GM18502 (cell line): ENCODE results near the gene CHST4.
"Not testable (repeated sequence)": the region's sequence is repeated elsewhere in the genome, so short reads cannot be mapped to it uniquely, and the experiment has no call there.

Source experiments
- ATAC-seq: cut with Tn5 transposase; IDR thresholded peaks from one replicate; pipeline ENCODE4 v1.9.1; 2021; ENCODE audit warnings: mild to moderate bottlenecking; ENCODE audit not compliant: unreplicated experiment, poor library complexity

The CHST4 gene

GRCh38 chr16:71526111-71526631, at the start of gene CHST4:
CHST4 (plus strand) TSS chr16:71526426; CDS start chr16:71536678, 10,252 bp downstream.
- ATAC-seq: no peak

- no peak for ATAC-seq
Observed at GRCh38 chr16:71476457-71477124, 49.6 kb upstream of the CHST4 start.

GRCh38 chr16:71479420-71479819, 46.8 kb upstream of the CHST4 start:
- ATAC-seq: no peak

- ATAC-seq: no peak
Observed at GRCh38 chr16:71480956-71481355, 45.3 kb upstream of the CHST4 start.

GRCh38 chr16:71482569-71482968, 43.7 kb upstream of the CHST4 start:
- ATAC-seq: no peak

GRCh38 chr16:71484006-71484893, 42.0 kb upstream of the CHST4 start:
- peak; percentile 92 for ATAC-seq

- no peak for ATAC-seq
Observed at GRCh38 chr16:71489122-71489521, 37.1 kb upstream of the CHST4 start, which contains the start of gene ZNF19. ZNF19 (minus strand) TSS chr16:71489324; CDS start chr16:71482114, 7,210 bp downstream.

- no peak for ATAC-seq
Observed at GRCh38 chr16:71490361-71490760, 35.9 kb upstream of the CHST4 start.

GRCh38 chr16:71491054-71491453, 35.2 kb upstream of the CHST4 start:
- no peak for ATAC-seq

GRCh38 chr16:71492786-71493185, 33.4 kb upstream of the CHST4 start:
- no peak for ATAC-seq

- no peak for ATAC-seq
Observed at GRCh38 chr16:71493213-71493612, 33.0 kb upstream of the CHST4 start.

- no peak for ATAC-seq
Observed at GRCh38 chr16:71498031-71498430, 28.2 kb upstream of the CHST4 start.

GRCh38 chr16:71499775-71500364, 26.4 kb upstream of the CHST4 start:
- ATAC-seq: peak; percentile 67

GRCh38 chr16:71500964-71501363, 25.3 kb upstream of the CHST4 start:
- no peak for ATAC-seq

GRCh38 chr16:71501547-71501946, 24.7 kb upstream of the CHST4 start:
- no peak for ATAC-seq

- ATAC-seq: not testable (repeated sequence)
Observed at GRCh38 chr16:71504051-71504450, 22.2 kb upstream of the CHST4 start.

GRCh38 chr16:71504901-71505300, 21.3 kb upstream of the CHST4 start:
- ATAC-seq: no peak

GRCh38 chr16:71507061-71507460, 19.2 kb upstream of the CHST4 start:
- no peak for ATAC-seq

- ATAC-seq: no peak
Observed at GRCh38 chr16:71513302-71513701, 12.9 kb upstream of the CHST4 start.

- no peak for ATAC-seq
Observed at GRCh38 chr16:71514476-71514875, 11.8 kb upstream of the CHST4 start.

GRCh38 chr16:71515026-71515425, 11.2 kb upstream of the CHST4 start:
- no peak for ATAC-seq
